ENCODE data around the gene NFILZ. TPM values are rescaled to one million over a fixed set of nuclear protein-coding genes. Genes with fewer than 3 reads are reported as not detected.

Gene NFILZ
- total and polyA plus RNA-seq, 2 of the 8 experiments (the other 6 are each of a cell fraction or from before 2014, with no cell fraction given): not detected

GRCh38 chr19:8664671-8665057 lies 34.2 kb downstream of the NFILZ start:
- H4K20me1 ChIP-seq (replicated peaks in 1 of 2; ENCODE audit: control insufficient read depth in 1 of 2, insufficient read depth in 2 of 2, low read length in 2 of 2): no peaks in the 10 kb centered on the region
- no peak overlapping the region for H2BK120ac ChIP-seq (replicated peaks; ENCODE audit: low read depth, low read length)
- H2BK5ac ChIP-seq (ENCODE audit: low read depth, low read length): no peak overlapping the region
- H3K27ac ChIP-seq (ENCODE audit: low read depth, low read length): no peak overlapping the region
- no peak overlapping the region for H4K8ac ChIP-seq (ENCODE audit: extremely low read depth, insufficient read depth, low read length)
- H3K36me3 ChIP-seq (ENCODE audit: control insufficient read depth in 2 of 4, insufficient read depth in 4 of 4, low read length in 3 of 4): no peaks in the 10 kb centered on the region
- no peak overlapping the region for H3K4me3 ChIP-seq (ENCODE audit: extremely low read depth in 1 of 4, insufficient read depth in 2 of 4, low read depth in 3 of 4, low read length in 4 of 4)
- no peak overlapping the region for H3K14ac ChIP-seq (ENCODE audit: insufficient read length)
- no peaks in the 10 kb centered on the region for H3K79me2 ChIP-seq (ENCODE audit: control insufficient read depth in 1 of 2, insufficient read depth in 2 of 2, low read length in 2 of 2)
- no peak overlapping the region for H3K9ac ChIP-seq (replicated peaks in 1 of 4; ENCODE audit: extremely low read depth in 1 of 4, low read depth in 3 of 4, low read length in 3 of 4)
- H2BK15ac ChIP-seq (ENCODE audit: low read length): no peak overlapping the region
- H3K79me1 ChIP-seq (ENCODE audit: low read depth, low read length): no peaks in the 10 kb centered on the region
- POLR2A ChIA-PET (ENCODE audit: partially characterized antibody): interaction anchor here (0.6 kb wide), 1 partner anchor 903 kb away, joined by 4 read pairs; no protein-coding TSS in a partner anchor
- H3K18ac ChIP-seq (ENCODE audit: extremely low read depth, low read length): no peak overlapping the region
- no peak overlapping the region for H2AK5ac ChIP-seq (ENCODE audit: low read depth, low read length)
- no peak overlapping the region for H2BK20ac ChIP-seq (ENCODE audit: low read length)
- no peaks in the 10 kb centered on the region; a peak in 1 of 7 replicates for H3K4me1 ChIP-seq (replicated peaks in 1 of 4; ENCODE audit: control insufficient read depth in 3 of 4, insufficient read depth in 4 of 4, low read length in 3 of 4)
- no peak overlapping the region for H3K4me2 ChIP-seq (ENCODE audit: insufficient read depth in 1 of 2, low read depth in 2 of 2, low read length in 2 of 2)
- no peak overlapping the region for H2BK12ac ChIP-seq (ENCODE audit: low read depth, low read length)
- no peak overlapping the region for H3K4ac ChIP-seq (replicated peaks; ENCODE audit: insufficient read length, low read depth, low read length)
- no peak overlapping the region for H2AFZ ChIP-seq (ENCODE audit: low read length)
- no peak overlapping the region for H4K91ac ChIP-seq (replicated peaks; ENCODE audit: insufficient read length, low read length)
- no peaks in the 10 kb centered on the region for H3K27me3 ChIP-seq (replicated peaks in 1 of 4; ENCODE audit: control insufficient read depth in 3 of 4, extremely low read depth in 1 of 4, insufficient read depth in 3 of 4, low read length in 3 of 4)
- CTCF ChIA-PET (ENCODE audit: partially characterized antibody): interaction anchor here (0.6 to 2.0 kb wide), 4 partner anchors 11 to 376 kb away, joined by 3 to 7 read pairs (median 4); no protein-coding TSS in a partner anchor
- peaks cover 0 to 4% of the 10 kb centered on the region in 2 experiments; a peak in 2 of 4 replicates for H3K9me3 ChIP-seq (ENCODE audit: insufficient read depth in 2 of 2, low read depth in 1 of 2, low read length in 1 of 2)
- TF ChIP-seq HDAC2 (IDR thresholded peaks at IDR 0.05; ENCODE audit: borderline replicate concordance in 1 of 2, low read depth in 2 of 2, low read length in 2 of 2) (0 out of 4 replicates have a peak, but pooled peaks of 1 of the 2 experiments have one; percentile 38), SUZ12 (IDR thresholded peaks at IDR 0.05; ENCODE audit: low read length) (no peak), KDM1A (IDR thresholded peaks at IDR 0.05; ENCODE audit: borderline replicate concordance, low read length) (peak; percentile 73; the same call in 1 of the 2 replicates)
- H3K23ac ChIP-seq (ENCODE audit: insufficient read length): no peak overlapping the region
- no peak for DNase-seq (ENCODE audit: low read depth in 1 of 2, low spot score in 2 of 2)
- H3K23me2 ChIP-seq (ENCODE audit: low read depth, low read length): peaks cover 9% of the 10 kb centered on the region; the same call in 1 of the 2 replicates
- FAIRE-seq: no peak
- H3K56ac ChIP-seq (replicated peaks; ENCODE audit: insufficient read length, low read depth, low read length): no peak overlapping the region
- 82% methylated on average over 4 of the region's 4 CpGs; no CpG with 5 or more reads in 1 of the 2 experiments for WGBS, 2 experiments (ENCODE audit: extremely low coverage in 1 of 2, insufficient coverage in 1 of 2, insufficient read length in 1 of 2, insufficient replicate concordance in 2 of 2, low coverage in 1 of 2, low lambda C conversion rate in 2 of 2, missing lambda C conversion rate in 1 of 2)
- no peak overlapping the region for H4K5ac ChIP-seq (ENCODE audit: insufficient read length, low read depth, low read length)

Data from H1 (cell line).